Lower leg skin (tissue), 4 donors: ENCODE results near the gene RBP4. TPM values are rescaled to one million over a fixed set of nuclear protein-coding genes. Genes with fewer than 3 reads are reported as not detected.

Experiments
- DNase-seq, 2 donors: peaks; one replicate each; pipeline ENCODE4 v3.0.0-alpha.2; 2019; ENCODE audit warnings: low spot score in 2 of 2
- H3K4me3 ChIP-seq: fragments of 200-600 bp; sonication (generic); 2 replicates; pipeline ENCODE4 v1.5.1; 2017; ENCODE audit warnings: mild to moderate bottlenecking, low read depth; ENCODE audit not compliant: poor library complexity, severe bottlenecking
- POLR2A ChIP-seq, 2 donors: fragments of 450-650 bp; IDR thresholded peaks; one replicate each; pipeline ENCODE4 v1.6.1; 2016 to 2017; ENCODE audit warnings: antibody characterized with exemption in 2 of 2, mild to moderate bottlenecking in 1 of 2, moderate library complexity in 1 of 2
- WGBS, 2 donors: methylation state at CpG; one replicate each; pipeline ENCODE4 v1.1.5; 2018; 5-methylcytosine and 5-hydroxymethylcytosine counted together
- intact Hi-C: fragments of 100-400 bp; cut with DNase I; formaldehyde crosslinking; loops from one replicate; pipeline ENCODE4 v1.15.0; 2023; ENCODE audit warnings: low total_unique reads
- total RNA-seq, 4 donors: library from RNA; depleted of rRNA; stranded (reverse); fragments of >200 nt; gene quantifications; one replicate each; pipeline ENCODE4 v1.1.0, GENCODE V29; 2016
- TF ChIP-seq, protein P1 (sequence below), 3 donors: fragments of 450-650 bp; IDR thresholded peaks; one replicate each; pipeline ENCODE4 v1.5.1; 2016; ENCODE audit warnings: antibody characterized with exemption in 3 of 3, mild to moderate bottlenecking in 3 of 3, moderate library complexity in 2 of 3

The RBP4 gene
- total RNA-seq, 4 donors from 2014 or later, result 1.7 to 17.5 (median 11.5) TPM

DNA sequence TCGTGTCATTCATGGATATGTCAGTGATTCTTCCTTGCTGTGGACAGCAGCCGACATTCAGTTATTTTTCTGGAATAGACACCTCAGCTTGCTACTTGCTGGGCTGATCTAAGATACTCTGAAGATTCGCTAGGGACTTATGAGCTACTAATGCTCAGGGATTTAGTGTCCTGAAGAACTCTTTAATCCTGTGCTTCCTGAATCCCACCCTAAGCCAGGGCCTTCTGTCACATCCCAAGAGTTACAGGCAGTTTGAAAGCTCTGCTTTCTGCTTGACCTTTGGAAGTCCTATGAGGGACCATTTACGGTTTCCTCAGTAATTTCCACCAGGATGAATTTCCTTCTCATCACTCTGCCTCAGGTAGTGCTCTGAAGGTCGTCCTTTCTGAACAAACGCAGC lies 11.3 kb upstream of the RBP4 start, which contains the start of gene PDE6C:
Gene PDE6C, plus strand, starts transcription at position 227 of the 400 bp plus-strand sequence. CDS start 189 bp downstream, outside the sequence.
- TF ChIP-seq, protein P1, sequence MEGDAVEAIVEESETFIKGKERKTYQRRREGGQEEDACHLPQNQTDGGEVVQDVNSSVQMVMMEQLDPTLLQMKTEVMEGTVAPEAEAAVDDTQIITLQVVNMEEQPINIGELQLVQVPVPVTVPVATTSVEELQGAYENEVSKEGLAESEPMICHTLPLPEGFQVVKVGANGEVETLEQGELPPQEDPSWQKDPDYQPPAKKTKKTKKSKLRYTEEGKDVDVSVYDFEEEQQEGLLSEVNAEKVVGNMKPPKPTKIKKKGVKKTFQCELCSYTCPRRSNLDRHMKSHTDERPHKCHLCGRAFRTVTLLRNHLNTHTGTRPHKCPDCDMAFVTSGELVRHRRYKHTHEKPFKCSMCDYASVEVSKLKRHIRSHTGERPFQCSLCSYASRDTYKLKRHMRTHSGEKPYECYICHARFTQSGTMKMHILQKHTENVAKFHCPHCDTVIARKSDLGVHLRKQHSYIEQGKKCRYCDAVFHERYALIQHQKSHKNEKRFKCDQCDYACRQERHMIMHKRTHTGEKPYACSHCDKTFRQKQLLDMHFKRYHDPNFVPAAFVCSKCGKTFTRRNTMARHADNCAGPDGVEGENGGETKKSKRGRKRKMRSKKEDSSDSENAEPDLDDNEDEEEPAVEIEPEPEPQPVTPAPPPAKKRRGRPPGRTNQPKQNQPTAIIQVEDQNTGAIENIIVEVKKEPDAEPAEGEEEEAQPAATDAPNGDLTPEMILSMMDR (IDR thresholded peaks at IDR 0.05), result no peak
- no peak for TF ChIP-seq POLR2A (IDR thresholded peaks at IDR 0.05)
- WGBS, 2 donors, result 77 to 86% methylated on average over 6 of the region's 6 CpGs

DNA sequence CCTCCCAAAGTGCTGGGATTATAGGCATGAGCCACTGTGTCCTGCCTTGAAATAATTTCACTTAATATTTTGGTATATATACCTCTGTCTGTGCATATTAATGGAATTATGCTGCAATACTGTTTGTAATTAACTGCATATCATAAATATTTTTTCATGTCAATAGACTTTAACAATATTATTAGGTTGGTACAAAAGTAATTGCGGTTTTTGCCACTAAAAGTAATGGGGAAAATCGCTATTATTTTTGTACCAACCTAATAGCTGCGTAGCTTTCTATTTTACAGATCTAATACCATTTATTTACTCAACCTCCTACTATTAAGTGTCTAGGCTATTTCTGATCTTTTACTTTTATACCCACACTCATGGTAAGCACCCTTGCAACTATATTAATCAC lies 7.4 kb upstream of the RBP4 start:
- no peak overlapping the region for H3K4me3 ChIP-seq
- TF ChIP-seq, protein P1 (IDR thresholded peaks at IDR 0.05), result no peak
- no peak for TF ChIP-seq POLR2A (IDR thresholded peaks at IDR 0.05)
- 83 to 89% methylated on average over 3 of the region's 3 CpGs for WGBS, 2 donors
- DNase-seq, result no peak
- intact Hi-C loops, result no loop called here

More for the DNA sequence above, 11.3 kb upstream of the RBP4 start, which contains the start of gene PDE6C:
- no peak for DNase-seq
- intact Hi-C loops, result no loop called here
- H3K4me3 ChIP-seq, result no peak within 1 kb of the TSS

DNA sequence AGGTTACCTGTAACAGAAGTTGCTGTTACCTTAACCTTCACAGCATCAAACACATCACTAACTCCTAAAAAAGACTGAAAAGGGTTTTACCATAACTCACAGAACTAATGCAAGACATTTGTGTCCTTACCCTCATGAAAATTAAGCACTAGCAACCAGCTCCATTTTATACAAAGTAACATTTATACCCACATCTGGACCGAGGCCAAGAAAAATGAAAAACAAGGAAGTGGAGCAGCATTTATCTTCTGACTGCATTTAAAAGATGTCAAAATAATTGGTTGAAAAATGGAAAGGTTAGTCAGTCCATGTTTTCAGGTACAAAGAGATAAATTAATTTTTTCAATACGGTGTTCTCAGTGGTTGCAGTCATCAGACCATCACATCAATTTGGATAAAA lies 3.1 kb upstream of the RBP4 start:
- 18 to 21% methylated on average over 2 of the region's 2 CpGs for WGBS, 2 donors
- H3K4me3 ChIP-seq, result no peak overlapping the region
- TF ChIP-seq POLR2A (IDR thresholded peaks at IDR 0.05), result no peak
- TF ChIP-seq, protein P1 (IDR thresholded peaks at IDR 0.05), result no peak
- no peak for DNase-seq
- intact Hi-C loops, result no loop called here

DNA sequence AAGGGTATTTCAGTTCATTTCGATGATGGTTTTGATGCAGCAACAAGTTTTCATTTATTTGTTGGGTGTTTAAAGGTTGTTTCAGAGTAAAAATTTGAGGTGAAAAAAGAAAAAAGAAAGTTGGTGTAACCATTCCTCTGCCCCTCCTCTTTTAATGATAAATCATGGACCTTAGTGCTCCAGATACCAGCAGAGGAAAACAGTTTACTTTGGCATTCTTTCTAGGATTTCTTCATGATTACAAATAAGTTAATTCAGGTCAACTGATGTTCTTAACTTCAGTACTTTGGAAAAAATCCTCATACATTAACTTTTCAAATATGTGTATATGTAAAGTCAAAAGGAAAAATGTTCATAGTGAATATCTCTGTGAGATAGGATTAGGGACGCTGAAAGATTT lies 2.0 kb upstream of the RBP4 start:
- WGBS, 2 donors, result 95 to 96% methylated on average over 2 of the region's 2 CpGs
- no peak overlapping the region for H3K4me3 ChIP-seq
- no peak for DNase-seq
- no peak for TF ChIP-seq POLR2A (IDR thresholded peaks at IDR 0.05)
- TF ChIP-seq, protein P1 (IDR thresholded peaks at IDR 0.05), result no peak
- intact Hi-C loops, result no loop called here

DNA sequence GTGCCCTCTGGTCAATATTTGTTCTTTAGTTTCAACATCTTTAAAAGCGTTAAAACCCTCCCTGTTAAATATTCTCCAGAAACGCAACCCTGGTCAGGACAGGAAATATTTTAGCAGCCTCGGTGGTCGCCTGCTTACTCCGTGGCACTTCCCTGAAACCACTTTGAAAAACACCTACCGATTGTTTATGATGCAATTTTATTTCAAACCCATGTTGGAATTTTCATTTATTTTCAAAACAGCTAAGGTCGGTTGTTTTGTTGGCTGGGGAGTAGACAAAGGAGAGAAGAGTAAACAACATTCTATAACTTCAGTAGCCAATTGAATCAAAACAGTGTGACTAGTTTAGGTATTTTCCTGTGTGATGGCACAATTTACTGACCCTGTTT lies 733 bp upstream of the RBP4 start:
- intact Hi-C loops, result no loop called here
- no peak overlapping the region for H3K4me3 ChIP-seq
- no peak for TF ChIP-seq POLR2A (IDR thresholded peaks at IDR 0.05)
- TF ChIP-seq, protein P1 (IDR thresholded peaks at IDR 0.05), result no peak
- no peak for DNase-seq
- 7 to 9% methylated on average over 7 of the region's 7 CpGs for WGBS, 2 donors
